ENCODE results near the gene RET. TPM values are rescaled to one million over a fixed set of nuclear protein-coding genes. Genes with fewer than 3 reads are reported as not detected.

RET gene
- total and polyA plus RNA-seq, 2 of the 13 experiments (the other 11 are each of a cell fraction or from before 2014, with no cell fraction given) = 0.02 TPM; not detected in 1

DNA sequence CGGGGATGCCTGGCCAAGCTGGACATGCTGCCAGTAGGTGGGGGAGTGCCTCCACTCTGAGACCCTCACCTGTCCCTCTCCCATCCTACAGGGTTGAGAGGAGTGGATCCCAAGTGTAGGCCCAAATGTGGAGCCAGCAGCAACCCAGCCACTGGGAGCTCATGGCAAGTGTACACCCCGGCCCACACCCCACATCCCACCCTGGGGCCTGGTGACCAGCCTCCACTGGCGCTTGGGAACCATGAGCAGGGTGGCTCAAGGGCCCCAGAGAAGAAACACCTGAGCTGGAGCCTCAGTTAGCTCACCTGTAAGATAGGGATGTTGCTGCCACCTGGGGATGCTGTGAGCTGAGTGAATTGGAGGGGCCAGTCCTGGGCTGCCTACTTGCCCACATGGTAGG lies 10.4 kb upstream of the RET start:
- ATAC-seq (no peak), FAIRE-seq (no peak)
- CTCF ChIA-PET (ENCODE audit: low intra/inter-chr PET ratio, low total read pairs) = no interaction called here
- no peak for TF ChIP-seq ZNF512B (CRISPR knock-in tag; IDR thresholded peaks at IDR 0.05; ENCODE audit: borderline replicate concordance)
- TF ChIP-seq, protein P1, sequence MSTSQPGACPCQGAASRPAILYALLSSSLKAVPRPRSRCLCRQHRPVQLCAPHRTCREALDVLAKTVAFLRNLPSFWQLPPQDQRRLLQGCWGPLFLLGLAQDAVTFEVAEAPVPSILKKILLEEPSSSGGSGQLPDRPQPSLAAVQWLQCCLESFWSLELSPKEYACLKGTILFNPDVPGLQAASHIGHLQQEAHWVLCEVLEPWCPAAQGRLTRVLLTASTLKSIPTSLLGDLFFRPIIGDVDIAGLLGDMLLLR (CRISPR knock-in tag; IDR thresholded peaks at IDR 0.05) = no peak
- TF ChIP-seq PAWR (CRISPR knock-in tag; IDR thresholded peaks at IDR 0.05; ENCODE audit: borderline replicate concordance) = no peak
- no peak for TF ChIP-seq ZNF260 (CRISPR knock-in tag; IDR thresholded peaks at IDR 0.05; ENCODE audit: borderline replicate concordance, low read depth)
- TF ChIP-seq, protein P2, sequence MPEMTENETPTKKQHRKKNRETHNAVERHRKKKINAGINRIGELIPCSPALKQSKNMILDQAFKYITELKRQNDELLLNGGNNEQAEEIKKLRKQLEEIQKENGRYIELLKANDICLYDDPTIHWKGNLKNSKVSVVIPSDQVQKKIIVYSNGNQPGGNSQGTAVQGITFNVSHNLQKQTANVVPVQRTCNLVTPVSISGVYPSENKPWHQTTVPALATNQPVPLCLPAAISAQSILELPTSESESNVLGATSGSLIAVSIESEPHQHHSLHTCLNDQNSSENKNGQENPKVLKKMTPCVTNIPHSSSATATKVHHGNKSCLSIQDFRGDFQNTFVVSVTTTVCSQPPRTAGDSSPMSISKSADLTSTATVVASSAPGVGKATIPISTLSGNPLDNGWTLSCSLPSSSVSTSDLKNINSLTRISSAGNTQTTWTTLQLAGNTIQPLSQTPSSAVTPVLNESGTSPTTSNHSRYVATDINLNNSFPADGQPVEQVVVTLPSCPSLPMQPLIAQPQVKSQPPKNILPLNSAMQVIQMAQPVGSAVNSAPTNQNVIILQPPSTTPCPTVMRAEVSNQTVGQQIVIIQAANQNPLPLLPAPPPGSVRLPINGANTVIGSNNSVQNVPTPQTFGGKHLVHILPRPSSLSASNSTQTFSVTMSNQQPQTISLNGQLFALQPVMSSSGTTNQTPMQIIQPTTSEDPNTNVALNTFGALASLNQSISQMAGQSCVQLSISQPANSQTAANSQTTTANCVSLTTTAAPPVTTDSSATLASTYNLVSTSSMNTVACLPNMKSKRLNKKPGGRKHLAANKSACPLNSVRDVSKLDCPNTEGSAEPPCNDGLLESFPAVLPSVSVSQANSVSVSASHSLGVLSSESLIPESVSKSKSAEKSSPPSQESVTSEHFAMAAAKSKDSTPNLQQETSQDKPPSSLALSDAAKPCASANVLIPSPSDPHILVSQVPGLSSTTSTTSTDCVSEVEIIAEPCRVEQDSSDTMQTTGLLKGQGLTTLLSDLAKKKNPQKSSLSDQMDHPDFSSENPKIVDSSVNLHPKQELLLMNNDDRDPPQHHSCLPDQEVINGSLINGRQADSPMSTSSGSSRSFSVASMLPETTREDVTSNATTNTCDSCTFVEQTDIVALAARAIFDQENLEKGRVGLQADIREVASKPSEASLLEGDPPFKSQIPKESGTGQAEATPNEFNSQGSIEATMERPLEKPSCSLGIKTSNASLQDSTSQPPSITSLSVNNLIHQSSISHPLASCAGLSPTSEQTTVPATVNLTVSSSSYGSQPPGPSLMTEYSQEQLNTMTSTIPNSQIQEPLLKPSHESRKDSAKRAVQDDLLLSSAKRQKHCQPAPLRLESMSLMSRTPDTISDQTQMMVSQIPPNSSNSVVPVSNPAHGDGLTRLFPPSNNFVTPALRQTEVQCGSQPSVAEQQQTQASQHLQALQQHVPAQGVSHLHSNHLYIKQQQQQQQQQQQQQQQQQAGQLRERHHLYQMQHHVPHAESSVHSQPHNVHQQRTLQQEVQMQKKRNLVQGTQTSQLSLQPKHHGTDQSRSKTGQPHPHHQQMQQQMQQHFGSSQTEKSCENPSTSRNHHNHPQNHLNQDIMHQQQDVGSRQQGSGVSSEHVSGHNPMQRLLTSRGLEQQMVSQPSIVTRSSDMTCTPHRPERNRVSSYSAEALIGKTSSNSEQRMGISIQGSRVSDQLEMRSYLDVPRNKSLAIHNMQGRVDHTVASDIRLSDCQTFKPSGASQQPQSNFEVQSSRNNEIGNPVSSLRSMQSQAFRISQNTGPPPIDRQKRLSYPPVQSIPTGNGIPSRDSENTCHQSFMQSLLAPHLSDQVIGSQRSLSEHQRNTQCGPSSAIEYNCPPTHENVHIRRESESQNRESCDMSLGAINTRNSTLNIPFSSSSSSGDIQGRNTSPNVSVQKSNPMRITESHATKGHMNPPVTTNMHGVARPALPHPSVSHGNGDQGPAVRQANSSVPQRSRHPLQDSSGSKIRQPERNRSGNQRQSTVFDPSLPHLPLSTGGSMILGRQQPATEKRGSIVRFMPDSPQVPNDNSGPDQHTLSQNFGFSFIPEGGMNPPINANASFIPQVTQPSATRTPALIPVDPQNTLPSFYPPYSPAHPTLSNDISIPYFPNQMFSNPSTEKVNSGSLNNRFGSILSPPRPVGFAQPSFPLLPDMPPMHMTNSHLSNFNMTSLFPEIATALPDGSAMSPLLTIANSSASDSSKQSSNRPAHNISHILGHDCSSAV (CRISPR knock-in tag; IDR thresholded peaks at IDR 0.05; ENCODE audit: borderline replicate concordance) = no peak
- no peak for TF ChIP-seq ZNF30 (CRISPR knock-in tag; IDR thresholded peaks at IDR 0.05)
- TF ChIP-seq ZNF513 (CRISPR knock-in tag; conservative IDR thresholded peaks at IDR 0.05) = no peak

More for the DNA sequence above, 10.4 kb upstream of the RET start:
- no CpG with 5 or more reads among the region's 3 CpGs for WGBS (ENCODE audit: low lambda C conversion rate)
- Histone ChIP-seq H3K36me3 (replicated peaks in 1 of 2; ENCODE audit: control insufficient read depth in 1 of 2, insufficient read depth in 2 of 2, low read length in 2 of 2) (no peaks in the 10 kb centered on the region), H3K27ac (ENCODE audit: extremely low read length, insufficient read depth, low read length) (no peak overlapping the region), H3K4me3 (replicated peaks in 1 of 3; ENCODE audit: insufficient read depth in 1 of 3, low read depth in 2 of 3, low read length in 3 of 3) (no peak overlapping the region), H4K20me1 (ENCODE audit: insufficient read depth, low read length) (no peaks in the 10 kb centered on the region), H3K79me2 (ENCODE audit: insufficient read depth, low read length) (no peaks in the 10 kb centered on the region), H3K9ac (ENCODE audit: insufficient read depth, low read depth, low read length) (no peak overlapping the region), H3K4me2 (ENCODE audit: low read depth, low read length) (no peak overlapping the region), H3K9me3 (ENCODE audit: low read length) (no peaks in the 10 kb centered on the region), H3K27me3 (ENCODE audit: control insufficient read depth in 1 of 2, insufficient read depth in 2 of 2, low read length in 2 of 2) (peaks cover 2 to 41% of the 10 kb centered on the region in 2 experiments; a peak in 4 of 5 replicates), H2AFZ (ENCODE audit: low read length) (no peak overlapping the region), H3K4me1 (ENCODE audit: insufficient read depth, low read length) (0 out of 2 replicates have a peak, but pooled peaks cover 5% of the 10 kb centered on the region)
- BruUV-seq (replicated peaks) = no TSS peak
- in situ Hi-C loops (cut with HindIII; ENCODE audit: extremely low pct_ligation_motif_present, low pct_unique_long_range_greater_than_20kb) = no loop called here
- POLR2A ChIA-PET = no interaction called here
- intact Hi-C loops (cut with micrococcal nuclease; ENCODE audit: unreplicated experiment) = no loop called here
- DNase-seq (ENCODE audit: low spot score) = no peak

Measured in HepG2 (cell line).